Stomach (tissue), 9 donors: ENCODE measurements around the gene FARP2. TPM values are rescaled to one million over a fixed set of nuclear protein-coding genes. Genes with fewer than 3 reads are reported as not detected.
"Not testable (repeated sequence)": the region's sequence is repeated elsewhere in the genome, so short reads cannot be mapped to it uniquely, and the experiment has no call there.

ENCODE experiments used
- DNase-seq, 2 donors: peaks; one replicate each; pipeline versions ENCODE4 v3.0.0 to v3.0.0-alpha.2; 2013 to 2019
- H3K27ac ChIP-seq, 5 donors: fragments of 200-600 bp in 4 of 5; sonication (generic) in 4 of 5; one replicate each; pipeline ENCODE4 v1.5.1; 2013 to 2019; ENCODE audit warnings: mild to moderate bottlenecking in 1 of 5, moderate library complexity in 1 of 5
- H3K27me3 ChIP-seq, 3 donors: fragments of 200-600 bp; sonication (generic); one replicate each; pipeline ENCODE4 v1.5.1; 2017 to 2019; ENCODE audit warnings: mixed run types in 1 of 3
- H3K36me3 ChIP-seq, 4 donors: fragments of 200-600 bp; sonication (generic); 1 replicate in 3 of 4; 2 replicates in 1 of 4; pipeline ENCODE4 v1.5.1; 2016 to 2019
- H3K4me1 ChIP-seq, 4 donors: fragments of 200-600 bp; sonication (generic); one replicate each; pipeline ENCODE4 v1.5.1; 2016 to 2019
- H3K4me3 ChIP-seq, 4 donors: fragments of 200-600 bp; sonication (generic) in 3 of 4; one replicate each; pipeline ENCODE4 v1.5.1; 2016 to 2019; ENCODE audit warnings: mild to moderate bottlenecking in 1 of 4
- H3K9me3 ChIP-seq, 4 donors: fragments of 200-600 bp; sonication (generic); one replicate each; pipeline ENCODE4 v1.5.1; 2016 to 2019
- EP300 ChIP-seq: sonication (generic); formaldehyde crosslinking; IDR thresholded peaks from one replicate; pipeline ENCODE4 v1.6.1; 2017; ENCODE audit warnings: antibody characterized with exemption
- POLR2A ChIP-seq, 4 donors: fragments of 450-650 bp; IDR thresholded peaks; one replicate each; pipeline ENCODE4 v1.6.1; 2016; ENCODE audit warnings: antibody characterized with exemption in 4 of 4, control low read depth in 2 of 4, mild to moderate bottlenecking in 1 of 4, moderate library complexity in 1 of 4
- POLR2AphosphoS5 ChIP-seq, 3 donors: sonication (generic); formaldehyde crosslinking; IDR thresholded peaks; one replicate each; pipeline ENCODE4 v1.6.1; 2016; ENCODE audit warnings: antibody characterized with exemption in 3 of 3
- WGBS, 5 donors: extraction: QIAGEN DNeasy Blood & Tissue Kit in 3 of 5; methylation state at CpG; one replicate each; pipeline versions ENCODE4 v1.1.5 to v1.1.7; 2013 to 2018; 5-methylcytosine and 5-hydroxymethylcytosine counted together
- intact Hi-C: fragments of 100-400 bp; cut with DNase I; formaldehyde crosslinking; loops from one replicate; pipeline ENCODE4 v1.15.1; 2023; ENCODE audit warnings: low total_unique reads
- polyA plus RNA-seq, 3 donors: library from polyadenylated mRNA; stranded (reverse); fragments of 200-250 nt; gene quantifications; one replicate each; pipeline ENCODE4 v1.2.3, GENCODE V29; 2013
- total RNA-seq, 5 donors: library from RNA; depleted of rRNA; stranded (reverse); fragments of >200 nt; gene quantifications; one replicate each; pipeline versions ENCODE4 v1.1.0 to v1.2.3, GENCODE V29; 2014 to 2016
- TF ChIP-seq, protein P1 (sequence below), 7 experiments: fragments of 450-650 bp in 4 of 7; fragments of 200-600 bp in 3 of 7; sonication (generic) in 3 of 7; IDR thresholded peaks; one replicate each; pipeline ENCODE4 v1.5.1; 2016 to 2019; ENCODE audit warnings: antibody characterized with exemption in 7 of 7, control low read depth in 2 of 7, mild to moderate bottlenecking in 1 of 7
- donor health status: healthy with polysubstance abuse.
- donor health status: Bipolar disorder and iron deficiency.
- donor health status: healthy.

FARP2 gene
- total and polyA plus RNA-seq, 8 donors: 15.8 to 260 (median 69.1) TPM

GRCh38 chr2:241505781-241506201, 149.7 kb downstream of the FARP2 start:
- H3K27ac ChIP-seq: no peak overlapping the region
- 88 to 95% (median 90%) methylated on average over 4 to 7 of the region's 7 CpGs for WGBS, 5 donors
- H3K36me3 ChIP-seq: peaks cover 0 to 30% (median 16%) of the 10 kb centered on the region in 4 donors
- peaks cover 26 to 54% (median 46%) of the 10 kb centered on the region in 4 donors for H3K4me1 ChIP-seq
- TF ChIP-seq POLR2A (IDR thresholded peaks at IDR 0.05): no peak
- TF ChIP-seq EP300: no peak
- TF ChIP-seq, protein P1, sequence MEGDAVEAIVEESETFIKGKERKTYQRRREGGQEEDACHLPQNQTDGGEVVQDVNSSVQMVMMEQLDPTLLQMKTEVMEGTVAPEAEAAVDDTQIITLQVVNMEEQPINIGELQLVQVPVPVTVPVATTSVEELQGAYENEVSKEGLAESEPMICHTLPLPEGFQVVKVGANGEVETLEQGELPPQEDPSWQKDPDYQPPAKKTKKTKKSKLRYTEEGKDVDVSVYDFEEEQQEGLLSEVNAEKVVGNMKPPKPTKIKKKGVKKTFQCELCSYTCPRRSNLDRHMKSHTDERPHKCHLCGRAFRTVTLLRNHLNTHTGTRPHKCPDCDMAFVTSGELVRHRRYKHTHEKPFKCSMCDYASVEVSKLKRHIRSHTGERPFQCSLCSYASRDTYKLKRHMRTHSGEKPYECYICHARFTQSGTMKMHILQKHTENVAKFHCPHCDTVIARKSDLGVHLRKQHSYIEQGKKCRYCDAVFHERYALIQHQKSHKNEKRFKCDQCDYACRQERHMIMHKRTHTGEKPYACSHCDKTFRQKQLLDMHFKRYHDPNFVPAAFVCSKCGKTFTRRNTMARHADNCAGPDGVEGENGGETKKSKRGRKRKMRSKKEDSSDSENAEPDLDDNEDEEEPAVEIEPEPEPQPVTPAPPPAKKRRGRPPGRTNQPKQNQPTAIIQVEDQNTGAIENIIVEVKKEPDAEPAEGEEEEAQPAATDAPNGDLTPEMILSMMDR (IDR thresholded peaks at IDR 0.05): no peak
- TF ChIP-seq POLR2AphosphoS5 (IDR thresholded peaks at IDR 0.05): no peak
- intact Hi-C loops: no loop called here
- H3K4me3 ChIP-seq: no peak overlapping the region
- no peaks in the 10 kb centered on the region for H3K27me3 ChIP-seq
- no peaks in the 10 kb centered on the region for H3K9me3 ChIP-seq
- no peak for DNase-seq

GRCh38 chr2:241506317-241506716, 150.2 kb downstream of the FARP2 start:
- H3K27ac ChIP-seq, H3K27me3 ChIP-seq, DNase-seq, intact Hi-C loops, H3K9me3 ChIP-seq, H3K4me3 ChIP-seq: not testable (repeated sequence)
- 90 to 97% (median 95%) methylated on average over 11 of the region's 11 CpGs for WGBS, 5 donors
- Histone ChIP-seq H3K36me3 (peaks cover 0 to 24% (median 11%) of the 10 kb centered on the region in 4 donors), H3K4me1 (peaks cover 26 to 54% (median 42%) of the 10 kb centered on the region in 4 donors)

- Histone ChIP-seq H3K9me3 (no peaks in the 10 kb centered on the region), H3K36me3 (peaks cover 0 to 19% (median 5%) of the 10 kb centered on the region in 4 donors), H3K27ac (peak overlapping the region in 4 of 5 donors; percentile 85 to 93 (median 90)), H3K4me1 (peaks cover 26 to 54% (median 42%) of the 10 kb centered on the region in 4 donors), H3K4me3 (peak overlapping the region; percentile 72 to 100 (median 87)), H3K27me3 (no peaks in the 10 kb centered on the region)
- WGBS, 5 donors: 31 to 41% (median 39%) methylated on average over 15 to 19 of the region's 19 CpGs
- intact Hi-C loops: no loop called here
- TF ChIP-seq, protein P1 (IDR thresholded peaks at IDR 0.05): no peak
- no peak for DNase-seq
These were observed 150.8 kb downstream of the FARP2 start for GRCh38 chr2:241506793-241507429.

DNA sequence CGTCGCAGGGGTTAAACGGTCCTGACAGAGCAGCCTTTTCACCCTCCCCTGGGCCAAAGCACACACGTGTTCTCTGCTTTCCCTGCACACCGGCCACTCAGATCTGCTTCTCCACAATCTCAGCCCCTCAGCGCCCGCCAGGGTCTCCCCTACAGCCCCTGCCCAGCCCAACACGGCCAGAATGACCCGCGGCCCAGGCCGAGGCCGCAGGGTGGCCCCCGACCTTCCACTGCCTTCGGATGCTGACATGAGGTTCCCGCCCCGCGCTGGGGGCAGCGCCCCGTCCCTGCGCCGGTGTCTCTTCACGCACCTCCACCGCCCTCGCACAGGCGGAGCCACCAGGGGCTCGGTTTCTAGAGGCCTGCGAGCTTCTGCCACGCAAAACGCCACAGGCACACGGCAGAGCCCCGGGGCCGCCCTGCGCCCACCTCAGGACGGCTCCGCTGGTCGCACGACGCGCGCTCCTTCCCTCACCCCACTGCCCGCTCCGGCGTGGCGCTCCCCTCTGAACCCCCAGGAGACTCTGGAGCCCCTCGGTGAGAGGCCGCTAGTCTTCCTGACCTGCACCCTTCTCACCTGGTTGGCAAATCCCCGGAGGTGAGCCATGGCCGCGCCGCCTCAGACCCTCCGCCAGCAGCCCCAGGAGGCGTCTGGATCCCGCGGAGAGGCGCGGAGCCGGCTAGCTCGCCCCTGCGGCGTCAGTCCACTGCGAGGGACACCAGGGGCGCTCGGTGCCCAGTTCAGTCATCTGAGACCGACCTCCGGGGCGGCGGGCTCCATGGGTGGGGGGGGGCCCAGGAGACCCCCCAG, 151.6 kb downstream of the FARP2 start:
- Histone ChIP-seq H3K4me3 (peak overlapping the region; percentile 72 to 100 (median 87)), H3K36me3 (peaks cover 0 to 19% (median 5%) of the 10 kb centered on the region in 4 donors), H3K4me1 (peaks cover 26 to 54% (median 42%) of the 10 kb centered on the region in 4 donors), H3K9me3 (no peaks in the 10 kb centered on the region), H3K27me3 (no peaks in the 10 kb centered on the region), H3K27ac (peak overlapping the region; percentile 85 to 93 (median 90))
- DNase-seq: peak; percentile 47 to 82
- 1 to 4% (median 1%) methylated on average over 25 to 67 of the region's 67 CpGs for WGBS, 5 donors
- TF ChIP-seq, protein P1 (IDR thresholded peaks at IDR 0.05): no peak
- TF ChIP-seq POLR2AphosphoS5 (IDR thresholded peaks at IDR 0.05): no peak
- TF ChIP-seq EP300: no peak
- TF ChIP-seq POLR2A (IDR thresholded peaks at IDR 0.05): no peak
- intact Hi-C loops: no loop called here
